ENCODE results near the gene SGCA.

Gene SGCA

DNA sequence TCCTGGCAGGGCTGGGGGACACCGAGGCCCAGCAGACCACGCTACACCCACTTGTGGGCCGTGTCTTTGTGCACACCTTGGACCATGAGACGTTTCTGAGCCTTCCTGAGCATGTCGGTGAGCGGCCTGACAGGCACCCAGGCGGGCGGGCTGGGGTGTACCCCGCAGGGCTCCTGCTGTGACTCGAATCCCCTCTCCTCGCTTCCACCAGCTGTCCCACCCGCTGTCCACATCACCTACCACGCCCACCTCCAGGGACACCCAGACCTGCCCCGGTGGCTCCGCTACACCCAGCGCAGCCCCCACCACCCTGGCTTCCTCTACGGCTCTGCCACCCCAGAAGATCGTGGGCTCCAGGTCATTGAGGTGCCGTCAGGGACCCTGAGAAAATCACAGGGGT is 1.6 kb downstream of the SGCA start:
- H3K4me3 ChIP-seq (ENCODE audit: low read length): no peak overlapping the region
- no peaks in the 10 kb centered on the region for H3K36me3 ChIP-seq (ENCODE audit: control insufficient read depth, insufficient read depth, low read length)
- no peak overlapping the region for H3K4me2 ChIP-seq (ENCODE audit: low read length)
- H3K56ac ChIP-seq (ENCODE audit: low read length): peak overlapping the region; percentile 29
- no peak overlapping the region for H3K4ac ChIP-seq (ENCODE audit: low read depth, low read length)
- no peak overlapping the region for H3K23ac ChIP-seq (ENCODE audit: low read length)
- H3K79me2 ChIP-seq (ENCODE audit: control insufficient read depth, insufficient read depth, low read length): no peaks in the 10 kb centered on the region
- WGBS (ENCODE audit: extremely low coverage, insufficient coverage, low lambda C conversion rate): no CpG with 5 or more reads among the region's 19 CpGs
- no peak overlapping the region for H2AK5ac ChIP-seq (ENCODE audit: low read length)
- no peaks in the 10 kb centered on the region for H3K4me1 ChIP-seq (ENCODE audit: control insufficient read depth, low read depth, low read length)
- no peak overlapping the region for H2BK15ac ChIP-seq (replicated peaks; ENCODE audit: low read depth)
- no peaks in the 10 kb centered on the region for H3K27me3 ChIP-seq (ENCODE audit: insufficient read depth, low read length, poor library complexity)
- H3K18ac ChIP-seq (ENCODE audit: low read length): no peak overlapping the region
- no peak for DNase-seq
- H3K79me1 ChIP-seq (ENCODE audit: low read length): no peaks in the 10 kb centered on the region
- H2BK120ac ChIP-seq (ENCODE audit: low read depth, low read length): no peak overlapping the region
- H4K8ac ChIP-seq (ENCODE audit: low read depth, low read length): no peak overlapping the region
- H2BK5ac ChIP-seq (ENCODE audit: low read length): no peak overlapping the region
- no peak overlapping the region for H4K5ac ChIP-seq (ENCODE audit: low read length)
- no peak overlapping the region for H3K27ac ChIP-seq (ENCODE audit: low read depth, low read length)
- H3K9ac ChIP-seq (ENCODE audit: low read length): no peak overlapping the region

- no peaks in the 10 kb centered on the region for H3K36me3 ChIP-seq (ENCODE audit: control insufficient read depth, insufficient read depth, low read length)
- no peaks in the 10 kb centered on the region for H3K27me3 ChIP-seq (ENCODE audit: insufficient read depth, low read length, poor library complexity)
- no peak overlapping the region for H2AK5ac ChIP-seq (ENCODE audit: low read length)
- H3K4ac ChIP-seq (ENCODE audit: low read depth, low read length): no peak overlapping the region
- no peak overlapping the region for H3K18ac ChIP-seq (ENCODE audit: low read length)
- no peak overlapping the region for H2BK120ac ChIP-seq (ENCODE audit: low read depth, low read length)
- no peaks in the 10 kb centered on the region for H3K4me1 ChIP-seq (ENCODE audit: control insufficient read depth, low read depth, low read length)
- no peak for DNase-seq
- H2BK5ac ChIP-seq (ENCODE audit: low read length): no peak overlapping the region
- no peak overlapping the region for H3K27ac ChIP-seq (ENCODE audit: low read depth, low read length)
- no peak overlapping the region for H3K4me2 ChIP-seq (ENCODE audit: low read length)
- no peak overlapping the region for H4K8ac ChIP-seq (ENCODE audit: low read depth, low read length)
- H3K79me1 ChIP-seq (ENCODE audit: low read length): no peaks in the 10 kb centered on the region
- H2BK15ac ChIP-seq (replicated peaks; ENCODE audit: low read depth): no peak overlapping the region
- no peaks in the 10 kb centered on the region for H3K79me2 ChIP-seq (ENCODE audit: control insufficient read depth, insufficient read depth, low read length)
- H3K4me3 ChIP-seq (ENCODE audit: low read length): no peak overlapping the region
- H3K56ac ChIP-seq (ENCODE audit: low read length): no peak overlapping the region
- no peak overlapping the region for H3K23ac ChIP-seq (ENCODE audit: low read length)
- H3K9ac ChIP-seq (ENCODE audit: low read length): no peak overlapping the region
- no CpG with 5 or more reads among the region's 13 CpGs for WGBS (ENCODE audit: extremely low coverage, insufficient coverage, low lambda C conversion rate)
- no peak overlapping the region for H4K5ac ChIP-seq (ENCODE audit: low read length)
Measured at GRCh38 chr17:50168319-50168718, 2.5 kb downstream of the SGCA start.

- H3K27ac ChIP-seq (ENCODE audit: low read depth, low read length): no peak overlapping the region
- no peak overlapping the region for H3K4me3 ChIP-seq (ENCODE audit: low read length)
- H3K4me2 ChIP-seq (ENCODE audit: low read length): no peak overlapping the region
- H2BK15ac ChIP-seq (replicated peaks; ENCODE audit: low read depth): no peak overlapping the region
- H3K79me1 ChIP-seq (ENCODE audit: low read length): no peaks in the 10 kb centered on the region
- no peak overlapping the region for H3K4ac ChIP-seq (ENCODE audit: low read depth, low read length)
- H3K4me1 ChIP-seq (ENCODE audit: control insufficient read depth, low read depth, low read length): no peaks in the 10 kb centered on the region
- H2AK5ac ChIP-seq (ENCODE audit: low read length): no peak overlapping the region
- H4K8ac ChIP-seq (ENCODE audit: low read depth, low read length): no peak overlapping the region
- H3K27me3 ChIP-seq (ENCODE audit: insufficient read depth, low read length, poor library complexity): no peaks in the 10 kb centered on the region
- no peak overlapping the region for H2BK120ac ChIP-seq (ENCODE audit: low read depth, low read length)
- H3K56ac ChIP-seq (ENCODE audit: low read length): no peak overlapping the region
- peak; percentile 87 for DNase-seq
- H2BK5ac ChIP-seq (ENCODE audit: low read length): no peak overlapping the region
- H4K5ac ChIP-seq (ENCODE audit: low read length): no peak overlapping the region
- no peaks in the 10 kb centered on the region for H3K36me3 ChIP-seq (ENCODE audit: control insufficient read depth, insufficient read depth, low read length)
- H3K79me2 ChIP-seq (ENCODE audit: control insufficient read depth, insufficient read depth, low read length): no peaks in the 10 kb centered on the region
- no CpG with 5 or more reads among the region's 14 CpGs for WGBS (ENCODE audit: extremely low coverage, insufficient coverage, low lambda C conversion rate)
- H3K23ac ChIP-seq (ENCODE audit: low read length): no peak overlapping the region
- no peak overlapping the region for H3K9ac ChIP-seq (ENCODE audit: low read length)
- H3K18ac ChIP-seq (ENCODE audit: low read length): no peak overlapping the region
Measured at GRCh38 chr17:50169121-50169764, 3.4 kb downstream of the SGCA start.

DNA sequence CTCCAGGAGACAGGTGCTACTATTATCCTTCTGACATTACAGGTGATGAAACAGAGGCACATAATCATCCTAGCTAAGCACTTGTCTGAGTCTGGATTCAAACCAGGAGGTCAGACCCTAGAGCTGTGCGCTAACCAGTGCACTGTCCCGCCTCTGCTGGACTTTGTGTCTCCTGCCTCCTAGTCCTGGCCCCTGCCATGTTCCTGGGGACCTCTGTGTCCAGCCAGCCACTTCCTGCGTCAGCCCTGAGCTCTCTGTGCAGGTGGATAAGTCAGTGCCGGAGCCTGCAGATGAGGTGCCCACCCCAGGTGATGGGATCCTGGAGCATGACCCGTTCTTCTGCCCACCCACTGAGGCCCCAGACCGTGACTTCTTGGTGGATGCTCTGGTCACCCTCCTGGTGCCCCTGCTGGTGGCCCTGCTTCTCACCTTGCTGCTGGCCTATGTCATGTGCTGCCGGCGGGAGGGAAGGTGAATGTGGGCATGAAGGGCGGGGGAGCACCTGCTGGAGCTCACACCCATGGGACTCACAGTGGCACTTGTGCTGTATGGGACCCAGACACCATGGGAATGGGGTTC is 4.2 kb downstream of the SGCA start:
- DNase-seq: no peak
- no peak overlapping the region for H2BK5ac ChIP-seq (ENCODE audit: low read length)
- no peak overlapping the region for H3K4me2 ChIP-seq (ENCODE audit: low read length)
- no peak overlapping the region for H3K27ac ChIP-seq (ENCODE audit: low read depth, low read length)
- no peak overlapping the region for H3K23ac ChIP-seq (ENCODE audit: low read length)
- no peak overlapping the region for H3K9ac ChIP-seq (ENCODE audit: low read length)
- no peak overlapping the region for H3K4ac ChIP-seq (ENCODE audit: low read depth, low read length)
- no peak overlapping the region for H3K4me3 ChIP-seq (ENCODE audit: low read length)
- no peak overlapping the region for H2BK120ac ChIP-seq (ENCODE audit: low read depth, low read length)
- no peak overlapping the region for H4K5ac ChIP-seq (ENCODE audit: low read length)
- WGBS (ENCODE audit: extremely low coverage, insufficient coverage, low lambda C conversion rate): no CpG with 5 or more reads among the region's 9 CpGs
- no peak overlapping the region for H2BK15ac ChIP-seq (replicated peaks; ENCODE audit: low read depth)
- H3K36me3 ChIP-seq (ENCODE audit: control insufficient read depth, insufficient read depth, low read length): no peaks in the 10 kb centered on the region
- no peak overlapping the region for H2AK5ac ChIP-seq (ENCODE audit: low read length)
- H3K56ac ChIP-seq (ENCODE audit: low read length): no peak overlapping the region
- H3K18ac ChIP-seq (ENCODE audit: low read length): no peak overlapping the region
- H3K4me1 ChIP-seq (ENCODE audit: control insufficient read depth, low read depth, low read length): no peaks in the 10 kb centered on the region
- H4K8ac ChIP-seq (ENCODE audit: low read depth, low read length): no peak overlapping the region
- no peaks in the 10 kb centered on the region for H3K79me2 ChIP-seq (ENCODE audit: control insufficient read depth, insufficient read depth, low read length)
- H3K27me3 ChIP-seq (ENCODE audit: insufficient read depth, low read length, poor library complexity): no peaks in the 10 kb centered on the region
- no peaks in the 10 kb centered on the region for H3K79me1 ChIP-seq (ENCODE audit: low read length)

DNA sequence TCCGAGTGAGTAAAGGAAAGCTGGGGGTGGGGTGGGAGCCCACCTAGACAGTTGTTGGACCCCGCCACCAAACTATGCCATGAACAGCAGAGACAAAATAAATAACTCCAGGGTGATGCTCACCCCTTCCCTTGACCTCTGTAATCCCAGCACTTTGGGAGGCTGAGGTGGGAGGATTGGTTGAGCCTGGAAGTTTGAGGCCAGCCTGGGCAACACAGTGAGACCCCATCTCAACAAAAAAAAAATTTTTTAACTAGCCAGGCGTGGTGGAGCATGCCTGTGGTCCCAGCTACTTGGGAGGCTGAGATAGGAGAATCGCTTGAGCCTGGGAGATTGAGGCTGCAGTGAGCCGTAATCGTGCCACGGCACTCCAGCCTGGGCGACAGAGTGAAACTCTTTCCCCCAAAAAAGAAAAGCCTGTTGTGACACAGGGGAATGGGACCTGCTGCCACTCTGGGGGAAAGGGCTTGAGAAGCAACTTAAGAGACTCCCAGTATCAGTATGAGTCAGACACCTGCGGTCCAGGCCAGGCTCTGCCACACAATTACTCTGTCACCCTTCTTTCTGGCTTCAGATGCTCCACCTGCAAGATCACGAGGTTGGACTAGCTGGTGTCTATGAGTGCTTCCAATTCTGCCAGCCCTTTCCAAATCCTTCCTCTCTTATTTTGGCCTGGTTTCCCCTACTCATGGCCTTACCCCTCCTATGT is 5.0 kb downstream of the SGCA start:
- Histone ChIP-seq H3K79me1 (ENCODE audit: low read length) (no peaks in the 10 kb centered on the region), H3K56ac (ENCODE audit: low read length) (no peak overlapping the region), H2BK15ac (replicated peaks; ENCODE audit: low read depth) (no peak overlapping the region), H3K4me1 (ENCODE audit: control insufficient read depth, low read depth, low read length) (no peaks in the 10 kb centered on the region), H3K18ac (ENCODE audit: low read length) (no peak overlapping the region), H3K4me2 (ENCODE audit: low read length) (no peak overlapping the region), H3K36me3 (ENCODE audit: control insufficient read depth, insufficient read depth, low read length) (no peaks in the 10 kb centered on the region), H4K8ac (ENCODE audit: low read depth, low read length) (no peak overlapping the region), H3K4me3 (ENCODE audit: low read length) (no peak overlapping the region), H3K27me3 (ENCODE audit: insufficient read depth, low read length, poor library complexity) (no peaks in the 10 kb centered on the region), H4K5ac (ENCODE audit: low read length) (no peak overlapping the region), H2BK5ac (ENCODE audit: low read length) (no peak overlapping the region), H3K79me2 (ENCODE audit: control insufficient read depth, insufficient read depth, low read length) (no peaks in the 10 kb centered on the region), H3K9ac (ENCODE audit: low read length) (no peak overlapping the region), H3K23ac (ENCODE audit: low read length) (no peak overlapping the region), H3K4ac (ENCODE audit: low read depth, low read length) (no peak overlapping the region), H3K27ac (ENCODE audit: low read depth, low read length) (no peak overlapping the region), H2AK5ac (ENCODE audit: low read length) (no peak overlapping the region), H2BK120ac (ENCODE audit: low read depth, low read length) (no peak overlapping the region)
- no CpG with 5 or more reads among the region's 10 CpGs for WGBS (ENCODE audit: extremely low coverage, insufficient coverage, low lambda C conversion rate)
- no peak for DNase-seq
